Measurements from ENCODE around the gene SSTR5.

- TF ChIP-seq CTCF (IDR thresholded peaks at IDR 0.05) (no peak), POLR2A (IDR thresholded peaks at IDR 0.05) (no peak)
Observed at GRCh38 chr16:1117176-1117900, 44.8 kb downstream of the SSTR5 start.
